GM10266 (cell line): ENCODE data around the gene FCRL6.

Experiments
- DNase-seq: peaks from one replicate; pipeline ENCODE4 v3.0.0; 2012; ENCODE audit errors: extremely low spot score
- TF ChIP-seq, protein P1 (sequence below): IDR thresholded peaks from 2 replicates; pipeline ENCODE4 v1.5.1; 2012; ENCODE audit warnings: mild to moderate bottlenecking, low read depth; ENCODE audit not compliant: control insufficient read depth, insufficient read depth; ENCODE audit errors: missing control alignments

FCRL6 gene, protein sequence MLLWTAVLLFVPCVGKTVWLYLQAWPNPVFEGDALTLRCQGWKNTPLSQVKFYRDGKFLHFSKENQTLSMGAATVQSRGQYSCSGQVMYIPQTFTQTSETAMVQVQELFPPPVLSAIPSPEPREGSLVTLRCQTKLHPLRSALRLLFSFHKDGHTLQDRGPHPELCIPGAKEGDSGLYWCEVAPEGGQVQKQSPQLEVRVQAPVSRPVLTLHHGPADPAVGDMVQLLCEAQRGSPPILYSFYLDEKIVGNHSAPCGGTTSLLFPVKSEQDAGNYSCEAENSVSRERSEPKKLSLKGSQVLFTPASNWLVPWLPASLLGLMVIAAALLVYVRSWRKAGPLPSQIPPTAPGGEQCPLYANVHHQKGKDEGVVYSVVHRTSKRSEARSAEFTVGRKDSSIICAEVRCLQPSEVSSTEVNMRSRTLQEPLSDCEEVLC

DNA sequence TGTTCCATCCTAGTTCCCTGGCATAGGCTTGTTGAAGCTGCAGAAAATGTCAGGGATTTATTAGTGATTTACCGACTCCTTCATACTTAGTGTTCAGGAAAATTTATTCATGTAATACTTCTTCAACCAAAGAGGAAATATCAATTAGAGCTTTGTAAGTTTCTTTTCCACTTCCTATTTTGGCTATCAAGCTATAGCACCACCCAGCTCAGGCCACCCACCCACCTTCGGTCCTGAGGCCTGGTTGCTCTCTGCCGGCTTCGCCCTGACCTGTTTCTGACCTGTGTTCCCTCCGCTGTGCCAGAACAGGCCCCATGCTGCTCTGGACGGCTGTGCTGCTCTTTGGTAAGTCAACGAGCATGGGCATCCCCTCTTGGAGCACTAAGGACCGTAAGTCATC, at the start of gene FCRL6:
Gene FCRL6, plus strand, starts transcription at position 250 of the 400 bp plus-strand sequence. Its CDS starts 65 bp downstream, at position 315.
- no peak for DNase-seq
- TF ChIP-seq, protein P1, sequence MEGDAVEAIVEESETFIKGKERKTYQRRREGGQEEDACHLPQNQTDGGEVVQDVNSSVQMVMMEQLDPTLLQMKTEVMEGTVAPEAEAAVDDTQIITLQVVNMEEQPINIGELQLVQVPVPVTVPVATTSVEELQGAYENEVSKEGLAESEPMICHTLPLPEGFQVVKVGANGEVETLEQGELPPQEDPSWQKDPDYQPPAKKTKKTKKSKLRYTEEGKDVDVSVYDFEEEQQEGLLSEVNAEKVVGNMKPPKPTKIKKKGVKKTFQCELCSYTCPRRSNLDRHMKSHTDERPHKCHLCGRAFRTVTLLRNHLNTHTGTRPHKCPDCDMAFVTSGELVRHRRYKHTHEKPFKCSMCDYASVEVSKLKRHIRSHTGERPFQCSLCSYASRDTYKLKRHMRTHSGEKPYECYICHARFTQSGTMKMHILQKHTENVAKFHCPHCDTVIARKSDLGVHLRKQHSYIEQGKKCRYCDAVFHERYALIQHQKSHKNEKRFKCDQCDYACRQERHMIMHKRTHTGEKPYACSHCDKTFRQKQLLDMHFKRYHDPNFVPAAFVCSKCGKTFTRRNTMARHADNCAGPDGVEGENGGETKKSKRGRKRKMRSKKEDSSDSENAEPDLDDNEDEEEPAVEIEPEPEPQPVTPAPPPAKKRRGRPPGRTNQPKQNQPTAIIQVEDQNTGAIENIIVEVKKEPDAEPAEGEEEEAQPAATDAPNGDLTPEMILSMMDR, result no peak

DNA sequence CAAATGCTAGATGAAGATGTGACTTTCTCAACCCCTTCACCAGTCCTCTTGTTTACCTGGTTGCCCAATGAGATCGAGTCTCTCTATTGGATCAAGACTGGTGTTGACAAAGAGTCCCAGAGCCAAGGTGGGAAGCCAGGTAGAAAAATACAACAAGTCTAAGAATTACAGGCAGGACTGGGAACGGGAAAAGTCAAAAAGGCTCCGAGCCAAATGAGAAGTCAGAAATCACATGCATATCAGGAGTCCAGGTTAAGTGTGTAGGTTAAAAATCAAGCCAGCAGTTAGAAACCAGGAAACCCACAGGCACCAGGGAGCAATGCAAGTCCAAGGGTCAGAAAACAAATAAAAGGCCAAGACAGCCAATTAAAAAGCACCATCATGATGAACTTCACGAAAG, 48.8 kb upstream of the FCRL6 start:
- TF ChIP-seq, protein P1, result no peak
- no peak for DNase-seq

DNA sequence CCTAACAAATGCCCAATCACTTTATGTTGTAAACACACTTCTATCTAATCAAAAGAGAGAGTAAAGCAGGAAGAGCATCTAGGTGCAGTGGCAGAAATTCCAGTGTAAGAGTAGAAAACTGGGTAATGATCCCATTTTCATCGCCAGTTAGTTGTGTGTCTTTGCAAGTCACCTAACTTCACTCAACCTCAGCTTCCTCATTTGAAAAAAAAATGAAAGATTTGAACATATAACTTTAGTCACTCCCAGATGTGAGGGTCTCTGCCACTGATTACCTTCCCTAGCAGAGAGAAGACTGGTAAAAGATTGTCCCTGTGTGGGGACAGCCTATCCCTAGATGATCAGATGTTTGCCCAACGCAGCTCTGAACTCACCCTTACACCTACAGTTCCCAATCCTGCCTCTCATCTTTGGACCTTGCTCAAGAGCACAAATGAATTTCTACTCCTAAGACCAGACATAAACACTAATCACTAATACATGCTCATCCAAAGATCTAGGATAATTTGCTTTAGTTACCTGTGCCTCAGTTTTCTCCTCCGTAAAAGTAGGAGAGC, 46.6 kb upstream of the FCRL6 start:
- no peak for DNase-seq
- TF ChIP-seq, protein P1, result no peak

DNA sequence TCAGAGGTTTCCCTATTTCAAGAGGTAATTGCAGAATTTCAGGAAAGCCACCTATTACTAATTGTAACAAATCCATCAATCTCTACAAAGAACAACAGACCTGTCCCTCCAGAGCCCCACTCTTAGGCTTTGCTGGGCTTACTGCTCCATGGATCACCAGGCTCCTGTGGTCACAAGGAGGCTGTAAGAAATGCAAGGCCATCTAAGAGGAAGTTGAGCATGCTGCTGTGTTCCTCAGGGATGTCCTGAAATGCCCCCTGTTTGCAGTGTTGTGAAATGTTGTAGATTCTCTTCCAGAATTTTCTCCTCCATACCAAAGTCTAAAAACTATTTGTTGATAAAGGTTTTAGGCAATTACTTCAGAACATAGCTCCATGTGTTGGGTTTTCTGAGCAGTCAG, 45.8 kb upstream of the FCRL6 start:
- TF ChIP-seq, protein P1, result no peak
- no peak for DNase-seq

DNA sequence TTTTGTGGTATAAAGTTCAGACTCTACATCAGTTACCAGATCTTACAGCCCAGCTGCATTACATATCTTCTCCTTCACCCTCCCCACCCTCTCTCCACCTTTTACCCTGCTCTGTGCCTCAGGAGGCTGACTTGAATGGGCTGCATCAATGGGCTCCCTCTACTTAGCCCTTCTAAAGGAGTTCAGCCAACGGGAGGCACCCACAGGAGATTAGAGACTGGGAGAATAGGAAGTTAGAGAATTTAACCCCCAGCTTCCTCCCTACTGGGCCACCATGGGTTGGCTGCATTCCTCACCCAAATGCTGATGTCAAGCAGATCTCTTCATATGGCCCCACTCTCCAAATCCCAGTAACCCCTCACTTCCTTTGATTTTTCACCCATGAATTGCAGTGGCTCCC, 38.5 kb upstream of the FCRL6 start:
- no peak for DNase-seq
- TF ChIP-seq, protein P1, result no peak

DNA sequence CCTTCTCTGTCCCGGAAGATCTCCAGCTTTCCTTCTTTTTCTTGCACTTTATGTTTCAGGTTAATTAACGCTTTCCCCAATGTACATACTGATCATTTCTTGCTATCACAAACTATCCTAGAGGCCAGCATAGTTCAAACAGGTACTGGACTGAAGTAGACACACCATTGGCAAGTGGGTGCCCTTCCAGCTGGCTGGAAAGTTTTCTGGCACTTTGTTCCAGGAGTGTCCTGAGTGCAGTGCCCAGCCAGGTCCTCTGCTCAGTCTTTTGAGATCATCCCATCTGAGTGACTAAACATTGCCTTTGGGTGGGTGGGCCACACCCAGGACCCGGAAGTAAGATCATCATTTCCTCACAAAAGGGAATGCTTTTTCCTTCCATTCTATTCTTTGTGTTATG, 36.4 kb upstream of the FCRL6 start:
- TF ChIP-seq, protein P1, result no peak
- DNase-seq, result no peak
